GM19351 (cell line): ENCODE measurements around the gene PLEKHJ1.

Source experiments
- ATAC-seq: cut with Tn5 transposase; IDR thresholded peaks from one replicate; pipeline ENCODE4 v1.9.1; 2021; ENCODE audit warnings: mild to moderate bottlenecking, moderate library complexity; ENCODE audit not compliant: unreplicated experiment

Gene PLEKHJ1

GRCh38 chr19:2224754-2225349, 11.3 kb downstream of the PLEKHJ1 start:
- no peak for ATAC-seq

DNA sequence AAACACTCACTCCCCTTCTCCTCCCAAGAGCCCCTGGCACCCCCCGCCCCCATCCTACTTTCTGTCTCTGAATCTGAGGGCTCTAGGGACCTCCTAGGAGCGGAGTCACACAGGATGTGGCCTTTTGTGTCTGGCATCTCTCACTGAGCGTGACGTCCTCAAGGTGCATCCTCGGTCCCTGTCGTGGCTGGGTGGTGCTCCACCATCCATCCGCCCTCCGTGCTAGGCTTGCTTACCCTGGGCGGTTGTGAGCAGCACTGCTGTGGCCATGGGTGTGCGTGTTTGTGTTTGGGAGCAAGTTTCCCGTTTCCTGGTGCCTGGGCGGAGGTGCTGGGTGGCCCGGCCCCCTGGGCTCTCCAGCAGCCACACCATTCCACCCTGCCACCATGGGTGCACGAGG, 12.2 kb downstream of the PLEKHJ1 start:
- ATAC-seq: no peak

GRCh38 chr19:2223391-2223790, 12.7 kb downstream of the PLEKHJ1 start:
- ATAC-seq: no peak

GRCh38 chr19:2221918-2222317, 14.2 kb downstream of the PLEKHJ1 start:
- no peak for ATAC-seq

DNA sequence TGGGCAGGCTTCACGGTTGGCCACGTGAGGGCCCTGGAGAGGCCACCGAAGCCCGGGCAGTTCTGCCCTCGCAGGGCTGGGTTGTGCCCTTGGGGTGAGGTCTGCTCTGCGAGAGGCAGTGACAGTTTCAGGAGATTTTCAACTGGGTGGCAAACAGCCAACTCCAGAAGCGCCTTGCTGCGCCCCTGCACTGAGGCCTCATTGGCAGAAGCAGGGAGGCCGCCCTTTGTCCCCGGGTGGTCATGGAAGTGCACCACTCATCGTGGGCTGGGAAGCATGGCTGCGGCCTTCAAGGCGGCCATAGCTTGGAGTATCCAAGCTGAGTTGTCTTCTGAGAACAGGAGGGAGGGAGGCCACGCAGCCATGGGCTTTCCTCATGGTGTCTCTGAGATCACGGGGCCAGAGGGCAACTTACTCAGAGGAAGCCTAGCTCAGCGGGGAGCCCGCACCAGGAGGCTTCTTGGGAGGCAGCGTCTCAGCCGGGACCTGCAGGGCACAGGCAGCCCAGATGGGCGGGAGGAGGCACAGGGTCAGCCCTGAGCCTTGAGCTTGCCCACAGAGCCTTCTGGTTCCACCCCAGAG, 14.8 kb downstream of the PLEKHJ1 start:
- ATAC-seq: no peak

- ATAC-seq: no peak
Measured at GRCh38 chr19:2219726-2220125, 16.4 kb downstream of the PLEKHJ1 start.

DNA sequence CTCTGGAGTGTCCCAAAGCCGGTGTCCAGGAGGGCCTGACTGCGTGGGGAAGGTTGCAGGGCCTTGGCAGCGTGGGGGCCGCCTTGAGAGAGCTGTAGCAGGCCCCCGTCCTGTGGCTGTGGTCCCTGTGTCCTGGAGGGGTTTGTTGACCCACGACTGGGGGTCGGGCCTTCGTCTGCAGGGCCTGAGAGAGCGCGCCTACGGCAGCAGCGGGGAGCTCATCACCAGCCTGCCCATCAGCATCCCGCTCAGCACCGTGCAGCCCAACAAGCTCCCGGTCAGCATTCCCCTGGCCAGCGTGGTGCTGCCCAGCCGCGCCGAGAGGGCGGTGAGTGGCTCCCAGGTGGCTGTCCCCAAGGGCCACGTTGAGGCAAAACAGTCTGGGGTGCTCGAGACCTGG, 18.5 kb downstream of the PLEKHJ1 start:
- ATAC-seq: no peak

- ATAC-seq: no peak
Measured at GRCh38 chr19:2216361-2217225, 19.5 kb downstream of the PLEKHJ1 start.

DNA sequence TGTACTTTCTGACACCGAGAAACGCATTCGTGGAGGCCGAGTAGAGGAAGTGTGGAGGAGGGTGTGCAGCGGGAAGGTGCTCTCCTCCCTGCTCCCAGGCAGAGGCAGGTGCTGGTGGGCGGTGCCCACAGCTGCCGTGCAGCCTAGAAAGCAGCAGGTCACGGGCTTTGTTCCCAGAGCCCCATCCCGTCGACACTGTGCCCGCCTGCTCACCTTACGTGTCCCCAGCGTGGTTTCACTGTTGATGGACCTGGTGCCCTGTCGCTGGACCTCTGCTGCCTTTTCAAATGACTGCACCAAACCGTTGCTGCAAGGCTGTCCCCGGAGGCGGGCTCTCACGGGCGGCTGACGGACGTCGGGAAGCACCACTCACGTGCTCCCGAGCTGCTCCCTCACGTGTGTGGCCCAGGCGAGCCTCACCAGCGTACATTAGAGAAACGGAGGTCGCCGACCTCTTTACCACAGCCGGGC, 20.8 kb downstream of the PLEKHJ1 start:
- ATAC-seq: no peak

DNA sequence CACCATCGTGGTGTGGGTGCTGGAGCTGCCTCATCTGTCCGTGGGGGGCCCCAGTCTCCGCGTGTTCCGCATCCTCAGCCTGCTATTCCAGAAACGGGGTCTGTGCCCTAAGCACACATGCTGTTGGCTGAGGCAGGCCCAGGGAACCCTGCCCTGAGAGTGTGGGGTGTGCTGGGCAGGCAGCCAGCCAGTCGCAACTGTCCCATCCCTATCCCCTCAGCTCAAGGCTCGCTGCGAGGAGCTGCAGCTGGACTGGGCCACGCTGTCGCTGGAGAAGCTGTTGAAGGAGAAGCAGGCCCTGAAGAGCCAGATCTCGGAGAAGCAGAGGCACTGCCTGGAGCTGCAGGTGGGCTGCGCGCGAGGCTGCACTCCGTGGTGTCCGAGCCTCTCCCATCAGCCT, 21.9 kb downstream of the PLEKHJ1 start:
- ATAC-seq: no peak

GRCh38 chr19:2213799-2214198, 22.3 kb downstream of the PLEKHJ1 start:
- no peak for ATAC-seq

DNA sequence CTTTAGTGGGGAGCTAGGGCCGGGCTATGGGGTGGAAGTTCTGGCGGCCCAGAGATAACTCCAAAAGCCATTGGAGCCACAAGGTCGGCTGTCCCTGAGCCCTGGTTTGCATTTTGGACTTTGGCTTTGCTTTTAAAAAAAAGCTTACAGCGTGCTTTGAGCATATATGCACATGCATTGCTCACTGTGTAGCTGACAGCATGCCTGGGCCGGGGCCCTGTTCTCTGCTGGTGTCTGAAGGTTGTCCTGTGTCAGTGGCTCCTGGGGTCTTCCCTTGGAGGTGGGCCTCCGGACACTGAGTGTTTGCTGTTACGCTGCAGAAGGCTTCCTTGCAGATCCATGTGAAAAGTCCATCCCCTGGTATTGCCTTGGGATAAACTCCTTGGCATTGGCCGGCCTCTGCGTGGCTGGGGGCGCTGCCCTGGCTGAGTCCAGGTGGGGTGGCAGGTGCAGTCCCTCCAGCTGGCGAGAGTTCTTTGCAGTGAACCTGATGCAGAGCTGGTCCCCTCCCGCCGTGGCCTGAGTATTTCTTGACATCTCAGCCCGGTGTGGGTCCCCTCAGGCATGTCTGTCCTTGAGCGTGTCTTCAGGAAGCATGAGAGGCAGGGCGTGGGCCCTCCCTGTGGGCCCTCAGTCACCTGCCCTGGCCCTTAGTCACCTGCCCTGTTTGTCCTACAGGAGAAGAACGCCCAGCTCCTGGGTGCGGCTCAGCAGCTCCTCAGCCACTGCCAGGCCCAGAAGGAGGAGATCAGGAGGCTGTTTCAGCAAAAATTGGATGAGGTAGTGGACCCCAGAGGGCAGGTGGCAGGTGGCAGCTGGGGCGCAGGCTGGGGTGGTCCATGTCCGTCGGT, 23.0 kb downstream of the PLEKHJ1 start:
- no peak for ATAC-seq

GRCh38 chr19:2210987-2211740, 25.0 kb downstream of the PLEKHJ1 start:
- no peak for ATAC-seq

- no peak for ATAC-seq
Measured at GRCh38 chr19:2210206-2210605, 25.9 kb downstream of the PLEKHJ1 start.

DNA sequence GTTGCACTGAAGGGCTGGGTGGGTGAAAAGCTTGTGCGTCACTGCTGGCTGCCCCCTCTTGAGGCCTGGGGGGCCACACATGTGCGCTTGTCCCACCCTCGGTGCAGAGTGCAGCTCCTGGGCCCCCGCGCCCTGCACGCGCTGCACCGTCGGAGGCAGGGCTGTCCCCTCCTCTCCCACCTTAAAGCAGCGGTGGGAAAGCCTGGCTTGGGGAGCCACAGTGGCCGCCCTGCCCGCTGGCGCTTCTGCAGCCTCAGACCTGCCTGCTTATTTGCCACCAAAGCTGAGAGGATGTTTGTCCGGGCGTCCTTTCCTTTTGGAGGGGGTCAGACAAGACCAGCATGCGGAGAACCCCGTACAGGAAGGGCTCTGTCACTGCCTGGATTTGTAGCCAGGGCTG, 26.7 kb downstream of the PLEKHJ1 start:
- ATAC-seq: no peak

DNA sequence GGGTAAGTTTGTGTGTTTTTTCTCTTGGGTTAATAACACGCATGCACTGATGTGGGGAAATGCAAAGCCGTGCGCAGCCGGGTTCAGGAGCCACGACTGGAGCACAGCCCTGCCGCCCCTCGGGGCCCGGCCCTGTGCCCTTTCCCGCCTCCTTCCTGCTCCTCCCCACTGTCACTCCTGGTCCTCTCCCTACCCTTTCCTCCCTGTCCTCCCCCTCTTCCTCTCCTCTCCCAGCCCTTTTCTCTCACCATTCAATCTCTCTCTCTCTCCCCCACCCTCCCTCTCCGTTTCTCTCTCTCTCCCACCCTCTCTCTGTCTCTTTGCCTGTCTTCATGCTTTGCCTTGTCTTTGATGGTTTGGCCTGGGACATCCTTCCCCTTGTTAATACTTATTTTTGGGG, 27.2 kb downstream of the PLEKHJ1 start:
- ATAC-seq: no peak

- ATAC-seq: no peak
Measured at GRCh38 chr19:2207991-2208860, 27.9 kb downstream of the PLEKHJ1 start.

- no peak for ATAC-seq
Measured at GRCh38 chr19:2207008-2207407, 29.1 kb downstream of the PLEKHJ1 start.

GRCh38 chr19:2202366-2202765, 33.8 kb downstream of the PLEKHJ1 start:
- ATAC-seq: no peak
